ENCODE measurements around the gene DDX51. TPM values are rescaled to one million over a fixed set of nuclear protein-coding genes. Genes with fewer than 3 reads are reported as not detected.

DDX51 gene
- total RNA-seq, 1 donor from 2014 or later, result 28.1 TPM

DNA sequence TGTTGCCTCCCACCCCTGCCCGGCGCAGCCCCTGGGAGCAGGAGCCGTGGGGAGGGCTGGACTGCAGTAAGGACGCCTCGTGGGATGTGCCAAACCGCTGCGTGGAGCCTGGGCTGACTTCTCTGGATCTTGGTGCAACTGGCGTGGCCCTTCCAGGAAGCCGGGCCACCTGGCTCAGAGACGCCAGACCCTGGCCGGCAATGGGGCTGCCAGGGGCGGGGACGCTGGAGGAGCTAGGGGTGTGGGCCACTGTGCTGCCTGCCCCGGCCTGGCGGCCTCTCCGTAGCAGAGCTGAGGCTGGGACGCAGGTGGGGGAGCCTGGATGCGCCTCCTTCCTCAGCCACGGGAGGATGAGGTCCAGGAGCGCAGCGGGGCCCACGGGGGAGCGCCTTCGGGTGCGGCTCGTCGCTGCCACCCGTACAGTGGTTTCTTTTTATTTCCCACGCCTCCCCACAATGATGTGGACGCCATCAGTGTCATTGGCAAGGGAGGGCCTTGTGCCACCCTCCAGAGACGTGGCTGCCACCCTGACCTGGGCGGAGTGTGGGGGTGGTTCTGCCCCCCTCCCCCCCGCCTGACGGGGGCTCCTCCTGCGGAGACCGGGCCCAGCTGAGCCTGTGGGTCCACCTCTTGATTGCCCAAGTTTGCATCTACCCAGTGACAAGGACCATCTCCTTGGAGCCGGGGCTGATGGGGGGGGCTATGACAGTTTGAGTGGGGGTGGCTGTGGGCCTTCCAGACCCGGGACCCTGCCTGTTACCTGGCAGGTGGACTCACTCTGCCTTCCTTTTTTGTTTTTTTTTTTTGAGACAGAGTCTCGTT lies 11.3 kb downstream of the DDX51 start:
- Mint-ChIP-seq H3K36me3 (ENCODE audit: insufficient read depth) (peaks cover 24% of the 10 kb centered on the region), H3K27ac (no peak overlapping the region), H3K27me3 (peaks cover 11% of the 10 kb centered on the region), H3K4me1 (ENCODE audit: low read depth) (peaks cover 2% of the 10 kb centered on the region), H3K9me3 (ENCODE audit: low read depth) (peaks cover 8% of the 10 kb centered on the region), H3K4me3 (ENCODE audit: low read depth) (no peak overlapping the region)
- TF ChIP-seq, protein P1, sequence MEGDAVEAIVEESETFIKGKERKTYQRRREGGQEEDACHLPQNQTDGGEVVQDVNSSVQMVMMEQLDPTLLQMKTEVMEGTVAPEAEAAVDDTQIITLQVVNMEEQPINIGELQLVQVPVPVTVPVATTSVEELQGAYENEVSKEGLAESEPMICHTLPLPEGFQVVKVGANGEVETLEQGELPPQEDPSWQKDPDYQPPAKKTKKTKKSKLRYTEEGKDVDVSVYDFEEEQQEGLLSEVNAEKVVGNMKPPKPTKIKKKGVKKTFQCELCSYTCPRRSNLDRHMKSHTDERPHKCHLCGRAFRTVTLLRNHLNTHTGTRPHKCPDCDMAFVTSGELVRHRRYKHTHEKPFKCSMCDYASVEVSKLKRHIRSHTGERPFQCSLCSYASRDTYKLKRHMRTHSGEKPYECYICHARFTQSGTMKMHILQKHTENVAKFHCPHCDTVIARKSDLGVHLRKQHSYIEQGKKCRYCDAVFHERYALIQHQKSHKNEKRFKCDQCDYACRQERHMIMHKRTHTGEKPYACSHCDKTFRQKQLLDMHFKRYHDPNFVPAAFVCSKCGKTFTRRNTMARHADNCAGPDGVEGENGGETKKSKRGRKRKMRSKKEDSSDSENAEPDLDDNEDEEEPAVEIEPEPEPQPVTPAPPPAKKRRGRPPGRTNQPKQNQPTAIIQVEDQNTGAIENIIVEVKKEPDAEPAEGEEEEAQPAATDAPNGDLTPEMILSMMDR (IDR thresholded peaks at IDR 0.05; ENCODE audit: unreplicated experiment), result no peak
- DNase-seq (ENCODE audit: low spot score, unreplicated experiment), result no peak

DNA sequence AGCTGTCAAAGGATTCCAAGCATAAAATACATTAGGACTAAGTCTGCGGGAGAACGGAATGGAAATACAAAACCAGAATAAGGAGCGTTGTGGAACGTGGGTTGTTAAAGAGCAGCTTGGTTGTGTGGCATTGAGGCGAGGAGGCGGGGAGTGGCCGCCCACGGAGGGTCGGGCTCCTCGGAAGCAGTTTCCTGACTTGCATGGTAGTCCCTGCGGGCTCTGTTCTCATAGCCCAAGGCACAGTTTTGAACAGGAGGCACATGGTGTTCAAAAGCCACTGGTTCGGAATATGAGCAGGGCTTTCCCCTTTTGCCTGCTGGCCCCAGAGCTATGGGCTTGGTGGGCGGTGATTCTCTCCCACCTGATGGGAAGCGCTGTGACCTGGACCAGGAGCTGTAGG lies 12.2 kb downstream of the DDX51 start:
- Mint-ChIP-seq H3K27ac (no peak overlapping the region), H3K9me3 (ENCODE audit: low read depth) (peaks cover 9% of the 10 kb centered on the region), H3K27me3 (peaks cover 5% of the 10 kb centered on the region), H3K36me3 (ENCODE audit: insufficient read depth) (peaks cover 30% of the 10 kb centered on the region), H3K4me1 (ENCODE audit: low read depth) (peaks cover 2% of the 10 kb centered on the region), H3K4me3 (ENCODE audit: low read depth) (no peak overlapping the region)
- TF ChIP-seq, protein P1 (IDR thresholded peaks at IDR 0.05; ENCODE audit: unreplicated experiment), result no peak
- DNase-seq (ENCODE audit: low spot score, unreplicated experiment), result no peak

DNA sequence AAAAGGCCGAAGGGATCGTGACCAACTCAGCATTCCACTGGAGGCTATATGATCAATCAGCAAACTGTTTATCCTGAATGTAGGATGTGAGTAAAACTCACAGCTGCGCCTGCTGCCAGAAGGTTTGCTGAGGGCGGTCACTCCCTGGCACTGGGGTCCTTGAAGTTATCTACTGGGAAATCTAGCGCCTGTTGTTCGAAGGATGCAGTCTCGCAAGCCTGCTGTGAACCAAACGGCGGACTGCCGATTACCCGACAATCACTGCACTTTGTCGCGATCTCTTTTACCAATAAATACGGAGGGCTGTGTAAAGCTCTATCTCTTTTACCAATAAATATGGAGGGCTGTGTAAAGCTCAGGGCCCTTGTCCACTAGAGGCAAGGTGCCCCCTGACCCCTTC lies 12.9 kb downstream of the DDX51 start:
- Mint-ChIP-seq H3K4me1 (ENCODE audit: low read depth) (peaks cover under 1% of the 10 kb centered on the region), H3K27ac (no peak overlapping the region), H3K36me3 (ENCODE audit: insufficient read depth) (peaks cover 36% of the 10 kb centered on the region), H3K4me3 (ENCODE audit: low read depth) (no peak overlapping the region), H3K27me3 (peaks cover under 1% of the 10 kb centered on the region), H3K9me3 (ENCODE audit: low read depth) (peaks cover 9% of the 10 kb centered on the region)
- DNase-seq (ENCODE audit: low spot score, unreplicated experiment), result no peak
- TF ChIP-seq, protein P1 (IDR thresholded peaks at IDR 0.05; ENCODE audit: unreplicated experiment), result no peak

DNA sequence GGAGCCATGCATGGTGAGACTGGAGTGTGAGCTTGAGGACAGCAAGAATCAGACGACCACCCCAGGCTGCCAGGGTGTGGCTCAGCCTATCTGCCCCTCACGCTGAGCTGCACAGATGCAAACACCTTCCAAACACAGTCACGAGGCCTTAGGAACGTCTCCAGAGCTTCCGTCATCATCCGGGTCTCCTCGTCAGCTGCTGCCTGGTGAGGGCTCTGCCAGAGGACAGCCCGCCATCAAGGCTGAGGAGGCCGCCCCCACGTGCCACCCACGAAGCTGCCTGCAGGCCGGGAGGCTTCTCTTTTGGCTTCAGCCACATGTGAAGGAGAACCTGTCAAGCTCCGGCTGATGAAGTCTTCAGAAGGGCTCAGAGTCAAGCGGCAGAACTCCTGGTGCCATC lies 13.4 kb downstream of the DDX51 start:
- Mint-ChIP-seq H3K27ac (no peak overlapping the region), H3K9me3 (ENCODE audit: low read depth) (peaks cover 9% of the 10 kb centered on the region), H3K36me3 (ENCODE audit: insufficient read depth) (peaks cover 39% of the 10 kb centered on the region), H3K4me1 (ENCODE audit: low read depth) (no peaks in the 10 kb centered on the region), H3K4me3 (ENCODE audit: low read depth) (no peak overlapping the region), H3K27me3 (no peaks in the 10 kb centered on the region)
- no peak for DNase-seq (ENCODE audit: low spot score, unreplicated experiment)
- TF ChIP-seq, protein P1 (IDR thresholded peaks at IDR 0.05; ENCODE audit: unreplicated experiment), result no peak

DNA sequence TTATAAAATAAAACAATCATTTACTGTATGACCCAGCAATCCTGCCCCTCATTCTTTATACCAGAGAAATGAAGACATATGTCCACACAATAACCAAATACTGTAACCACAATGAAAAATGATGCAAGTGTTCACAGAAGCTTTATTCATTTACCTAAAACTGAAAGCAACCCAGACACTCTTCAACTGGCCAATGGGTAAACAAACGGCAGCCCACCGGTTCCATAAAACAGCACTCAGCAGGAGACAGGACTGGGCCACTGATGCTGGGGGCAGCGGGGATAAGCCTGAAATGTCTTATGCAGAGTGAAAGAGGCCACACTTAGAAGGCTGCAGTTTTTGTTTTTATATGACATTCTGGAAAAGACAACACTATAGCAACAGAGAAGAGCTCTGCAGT lies 15.1 kb downstream of the DDX51 start:
- TF ChIP-seq, protein P1 (IDR thresholded peaks at IDR 0.05; ENCODE audit: unreplicated experiment), result no peak
- peaks cover 51% of the 10 kb centered on the region for H3K36me3 Mint-ChIP-seq (ENCODE audit: insufficient read depth)
- peaks cover 9% of the 10 kb centered on the region for H3K9me3 Mint-ChIP-seq (ENCODE audit: low read depth)
- no peak for DNase-seq (ENCODE audit: low spot score, unreplicated experiment)
- no peak overlapping the region for H3K4me3 Mint-ChIP-seq (ENCODE audit: low read depth)
- H3K4me1 Mint-ChIP-seq (ENCODE audit: low read depth), result no peaks in the 10 kb centered on the region
- H3K27ac Mint-ChIP-seq, result no peak overlapping the region
- H3K27me3 Mint-ChIP-seq, result no peaks in the 10 kb centered on the region
